Spleen (tissue), 11 donors: ENCODE results near the gene TBCC. TPM values are rescaled to one million over a fixed set of nuclear protein-coding genes. Genes with fewer than 3 reads are reported as not detected.
"Not testable (repeated sequence)": the region's sequence is repeated elsewhere in the genome, so short reads cannot be mapped to it uniquely, and the experiment has no call there.

Experiments
- DNase-seq: peaks from one replicate; pipeline ENCODE4 v3.0.0-alpha.2; 2020
- H3K27ac ChIP-seq, 8 donors: fragments of 200-600 bp; sonication (generic) in 7 of 8; 1 replicate in 4 of 8; 2 replicates in 4 of 8; pipeline versions ENCODE4 v1.5.0 to v1.8.0; 2016 to 2021; ENCODE audit warnings: inconsistent platforms in 4 of 8, mild to moderate bottlenecking in 4 of 8, moderate library complexity in 1 of 8
- H3K27me3 ChIP-seq, 7 donors: fragments of 200-600 bp; sonication (generic) in 6 of 7; replicated peaks in 1 of 7; 1 replicate in 4 of 7; 2 replicates in 3 of 7; pipeline versions ENCODE4 v1.5.0 to v1.8.0; 2016 to 2021; ENCODE audit warnings: inconsistent platforms in 3 of 7, mild to moderate bottlenecking in 1 of 7
- H3K36me3 ChIP-seq, 6 donors: fragments of 200-600 bp; sonication (generic) in 5 of 6; 1 replicate in 4 of 6; 2 replicates in 2 of 6; pipeline versions ENCODE4 v1.5.0 to v1.8.0; 2016 to 2021; ENCODE audit warnings: inconsistent platforms in 2 of 6
- H3K4me1 ChIP-seq, 6 donors: fragments of 200-600 bp; sonication (generic) in 5 of 6; 1 replicate in 3 of 6; 2 replicates in 3 of 6; pipeline versions ENCODE4 v1.5.0 to v1.8.0; 2016 to 2021; ENCODE audit warnings: inconsistent platforms in 3 of 6
- H3K4me3 ChIP-seq, 8 donors: fragments of 200-600 bp; sonication (generic) in 7 of 8; 1 replicate in 4 of 8; 2 replicates in 4 of 8; pipeline versions ENCODE4 v1.5.0 to v1.8.0; 2016 to 2021; ENCODE audit warnings: inconsistent platforms in 4 of 8, mild to moderate bottlenecking in 4 of 8, moderate library complexity in 2 of 8
- H3K9me3 ChIP-seq, 8 donors: fragments of 200-600 bp; sonication (generic) in 7 of 8; 1 replicate in 4 of 8; 2 replicates in 4 of 8; pipeline versions ENCODE4 v1.5.0 to v1.8.0; 2016 to 2021; ENCODE audit warnings: inconsistent platforms in 4 of 8
- POLR2A ChIP-seq, 3 donors: fragments of 450-650 bp; IDR thresholded peaks; one replicate each; pipeline ENCODE4 v1.5.1; 2017; ENCODE audit warnings: antibody characterized with exemption in 3 of 3, mild to moderate bottlenecking in 1 of 3
- POLR2AphosphoS5 ChIP-seq, 3 donors: sonication (generic); formaldehyde crosslinking; IDR thresholded peaks; one replicate each; pipeline ENCODE4 v1.5.1; 2017; ENCODE audit warnings: antibody characterized with exemption in 3 of 3
- WGBS, 5 donors: extraction: QIAGEN DNeasy Blood & Tissue Kit in 3 of 5; methylation state at CpG; one replicate each; pipeline versions ENCODE4 v1.1.5 to v1.1.7; 2013 to 2018; 5-methylcytosine and 5-hydroxymethylcytosine counted together
- intact Hi-C: fragments of 100-400 bp; cut with DNase I; formaldehyde crosslinking; loops from one replicate; pipeline ENCODE4 v1.15.0; 2023; ENCODE audit warnings: low total_unique reads
- polyA plus RNA-seq, 3 donors: library from polyadenylated mRNA; stranded (reverse); fragments of 200-250 nt; gene quantifications; one replicate each; pipeline ENCODE4 v1.2.1, GENCODE V29; 2013
- total RNA-seq, 7 donors: library from RNA; depleted of rRNA in 3 of 7; stranded (reverse); fragments of >200 nt in 3 of 7; fragmentation: NEBNext Ultra II Directional in 4 of 7; extraction: Animal tissue kit (Norgen Biotek cat#: 25700) in 4 of 7; gene quantifications; one replicate each; pipeline versions ENCODE4 v1.1.0 to v1.2.1, GENCODE V29; 2016 to 2021
- TF ChIP-seq, protein P1 (sequence below), 11 experiments: fragments of 200-600 bp in 7 of 11; fragments of 450-650 bp in 4 of 11; sonication (generic) in 4 of 11; IDR thresholded peaks in 8 of 11; conservative IDR thresholded peaks in 3 of 11; 1 replicate in 7 of 11; 2 replicates in 4 of 11; pipeline versions ENCODE4 v1.4.0 to v1.8.0; 2016 to 2021; ENCODE audit warnings: antibody characterized with exemption in 11 of 11, inconsistent platforms in 4 of 11, mild to moderate bottlenecking in 1 of 11
- donor health status: healthy with polysubstance abuse.
- donor health status: DM: no; HTN: no; CAD: no; lungs with moderate emphysema.
- donor health status: DM: no; HTN: no; CAD: no.
- donor health status: Bipolar disorder and iron deficiency.
- donor health status: healthy.
- donor health status: DM: no; HTN: no; CAD: no.
- donor health status: DM: yes; HTN: yes; CAD: no.

TBCC gene
- total and polyA plus RNA-seq, 10 donors, result 22.2 to 63.3 (median 44.4) TPM

DNA sequence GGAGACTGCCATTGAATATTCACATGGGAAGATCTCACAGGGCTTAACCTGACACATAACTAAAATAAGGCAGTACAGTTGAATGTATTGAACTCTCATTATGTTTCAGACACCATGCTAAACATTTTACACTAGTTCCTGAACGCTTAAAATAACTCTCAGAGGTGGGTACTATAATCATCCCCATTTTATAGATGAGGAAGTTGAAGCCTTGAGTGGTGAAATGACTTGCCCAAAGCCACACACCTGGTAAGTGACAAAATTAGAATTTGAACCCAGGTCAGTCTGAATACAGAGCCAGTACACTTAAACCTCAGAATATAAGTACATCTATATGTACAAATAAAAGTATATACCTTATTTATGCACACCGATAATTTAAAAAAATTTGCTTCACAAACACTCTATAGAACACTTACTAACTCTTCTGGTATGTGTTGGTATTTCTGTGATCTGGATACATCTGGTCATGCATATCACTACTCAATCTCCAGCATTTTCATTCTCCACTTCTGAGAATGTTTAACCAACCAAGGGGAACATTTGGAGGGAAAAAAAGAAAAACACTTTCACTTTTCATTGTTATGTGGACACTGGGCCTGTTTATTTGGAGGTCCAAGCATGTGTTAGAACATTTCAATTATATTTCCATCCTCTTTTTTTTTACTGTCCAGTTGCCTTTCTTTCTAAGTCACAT, 31.4 kb upstream of the TBCC start:
- peaks cover 37 to 94% (median 70%) of the 10 kb centered on the region in 6 donors for H3K4me1 ChIP-seq

DNA sequence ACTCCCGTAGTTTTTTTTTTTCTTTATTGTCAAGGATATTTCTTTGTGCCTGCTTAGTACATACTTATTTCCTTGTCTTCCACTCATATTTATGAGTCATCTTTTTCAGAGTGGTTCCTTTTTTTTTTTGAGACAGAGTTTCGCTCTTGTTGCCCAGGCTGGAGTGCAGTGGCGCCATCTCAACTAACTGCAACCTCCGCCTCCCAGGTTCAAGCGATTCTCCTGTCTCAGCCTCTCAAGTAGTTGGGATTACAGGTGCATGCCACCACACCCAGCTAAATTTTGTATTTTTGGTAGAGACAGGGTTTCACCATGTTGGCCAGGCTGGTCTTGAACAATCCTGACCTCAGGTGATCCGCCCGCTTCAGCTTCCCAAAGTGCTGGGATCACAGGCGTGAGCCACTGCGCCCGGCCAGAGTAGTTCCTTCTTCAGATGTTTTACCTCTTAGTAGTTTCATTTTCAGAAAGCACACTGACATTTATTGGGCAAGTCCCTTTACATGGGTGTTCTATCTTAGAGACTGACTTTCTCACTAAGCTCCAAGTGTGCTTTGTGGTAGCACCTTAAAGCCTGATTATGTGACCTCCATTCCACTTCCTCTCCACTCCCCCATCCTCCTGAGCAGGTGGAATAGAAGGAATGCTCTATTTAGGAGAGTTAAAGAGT, 29.1 kb upstream of the TBCC start:
- H3K4me1 ChIP-seq, result peaks cover 47 to 100% (median 82%) of the 10 kb centered on the region in 6 donors
- H3K9me3 ChIP-seq, H3K36me3 ChIP-seq, intact Hi-C loops, H3K27me3 ChIP-seq: not testable (repeated sequence)
- TF ChIP-seq POLR2AphosphoS5 (IDR thresholded peaks at IDR 0.05) (peak in 2 of 3 donors; percentile 70 to 76), POLR2A (IDR thresholded peaks at IDR 0.05) (peak in 1 of 3 donors; percentile 52)
- 19 to 49% (median 39%) methylated on average over 10 of the region's 10 CpGs for WGBS, 5 donors
- peak overlapping the region; percentile 81 to 96 (median 88) for H3K27ac ChIP-seq
- peak; percentile 85 for DNase-seq
- H3K4me3 ChIP-seq, result peak overlapping the region in 5 of 8 donors; percentile 6 to 60 (median 13)

More for the DNA sequence above, 31.4 kb upstream of the TBCC start:
- intact Hi-C loops, result no loop called here
- DNase-seq, result no peak
- Histone ChIP-seq H3K27ac (peak overlapping the region in 7 of 8 donors; percentile 19 to 96 (median 88)), H3K27me3 (no peaks in the 10 kb centered on the region), H3K4me3 (no peak overlapping the region), H3K9me3 (no peaks in the 10 kb centered on the region), H3K36me3 (no peaks in the 10 kb centered on the region)
- TF ChIP-seq POLR2A (IDR thresholded peaks at IDR 0.05) (no peak), POLR2AphosphoS5 (IDR thresholded peaks at IDR 0.05) (no peak)
- TF ChIP-seq, protein P1, sequence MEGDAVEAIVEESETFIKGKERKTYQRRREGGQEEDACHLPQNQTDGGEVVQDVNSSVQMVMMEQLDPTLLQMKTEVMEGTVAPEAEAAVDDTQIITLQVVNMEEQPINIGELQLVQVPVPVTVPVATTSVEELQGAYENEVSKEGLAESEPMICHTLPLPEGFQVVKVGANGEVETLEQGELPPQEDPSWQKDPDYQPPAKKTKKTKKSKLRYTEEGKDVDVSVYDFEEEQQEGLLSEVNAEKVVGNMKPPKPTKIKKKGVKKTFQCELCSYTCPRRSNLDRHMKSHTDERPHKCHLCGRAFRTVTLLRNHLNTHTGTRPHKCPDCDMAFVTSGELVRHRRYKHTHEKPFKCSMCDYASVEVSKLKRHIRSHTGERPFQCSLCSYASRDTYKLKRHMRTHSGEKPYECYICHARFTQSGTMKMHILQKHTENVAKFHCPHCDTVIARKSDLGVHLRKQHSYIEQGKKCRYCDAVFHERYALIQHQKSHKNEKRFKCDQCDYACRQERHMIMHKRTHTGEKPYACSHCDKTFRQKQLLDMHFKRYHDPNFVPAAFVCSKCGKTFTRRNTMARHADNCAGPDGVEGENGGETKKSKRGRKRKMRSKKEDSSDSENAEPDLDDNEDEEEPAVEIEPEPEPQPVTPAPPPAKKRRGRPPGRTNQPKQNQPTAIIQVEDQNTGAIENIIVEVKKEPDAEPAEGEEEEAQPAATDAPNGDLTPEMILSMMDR (IDR thresholded peaks at IDR 0.05 in 8 of 11, conservative IDR thresholded peaks at IDR 0.05 in 3 of 11), result no peak
- 58 to 75% (median 72%) methylated on average over 2 of the region's 2 CpGs for WGBS, 5 donors

DNA sequence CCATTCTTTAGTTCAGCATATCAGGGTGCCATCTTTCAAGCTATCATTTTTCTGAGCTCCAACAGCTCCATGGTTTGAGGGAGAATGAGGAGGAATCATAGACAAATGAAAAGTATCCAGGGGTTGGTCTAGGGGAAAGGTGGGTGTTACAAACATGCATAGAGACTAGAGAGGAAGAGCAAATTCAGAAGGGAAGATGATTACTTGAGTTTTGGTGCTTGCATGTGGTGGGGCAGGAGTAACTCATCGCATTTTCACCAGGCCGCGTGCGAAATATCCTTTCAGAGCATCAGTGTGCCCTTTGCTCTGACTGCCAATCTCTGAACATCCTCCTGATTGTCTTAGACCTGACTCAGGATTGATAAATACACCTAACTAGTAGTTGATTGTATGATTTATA, 28.3 kb upstream of the TBCC start:
- DNase-seq, result no peak
- no peaks in the 10 kb centered on the region for H3K9me3 ChIP-seq
- 73 to 93% (median 82%) methylated on average over 4 of the region's 4 CpGs for WGBS, 5 donors
- intact Hi-C loops, result no loop called here
- TF ChIP-seq POLR2A (IDR thresholded peaks at IDR 0.05), result no peak
- TF ChIP-seq POLR2AphosphoS5 (IDR thresholded peaks at IDR 0.05), result no peak
- peak overlapping the region in 1 of 8 donors; percentile 60 for H3K4me3 ChIP-seq
- peak overlapping the region; percentile 81 to 96 (median 88) for H3K27ac ChIP-seq
- no peaks in the 10 kb centered on the region for H3K27me3 ChIP-seq
- peaks cover 47 to 97% (median 85%) of the 10 kb centered on the region in 6 donors for H3K4me1 ChIP-seq
- no peaks in the 10 kb centered on the region for H3K36me3 ChIP-seq

DNA sequence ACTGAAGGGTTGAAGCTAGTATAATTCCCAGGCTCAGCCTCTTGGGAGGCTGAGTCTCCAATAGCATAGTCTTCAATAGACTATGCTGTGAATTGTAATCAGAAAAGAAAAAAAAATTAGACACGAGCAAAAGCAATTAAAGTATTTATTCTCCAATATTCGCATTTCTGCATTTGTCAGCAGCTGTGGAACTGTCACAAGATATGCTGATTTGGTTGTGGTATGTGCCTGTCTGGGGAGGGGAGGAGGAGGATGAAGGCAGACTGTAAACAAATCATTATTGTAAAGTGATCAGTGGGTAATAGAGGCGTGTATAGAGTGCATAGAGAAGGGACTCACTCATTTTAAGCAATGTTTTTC, 25.8 kb upstream of the TBCC start:
- Histone ChIP-seq H3K4me1 (peaks cover 37 to 82% (median 66%) of the 10 kb centered on the region in 6 donors), H3K27ac (peak overlapping the region; percentile 58 to 96 (median 86)), H3K36me3 (no peaks in the 10 kb centered on the region), H3K4me3 (peak overlapping the region in 3 of 8 donors; percentile 21 to 52 (median 28)), H3K27me3 (no peaks in the 10 kb centered on the region), H3K9me3 (no peaks in the 10 kb centered on the region)
- no peak for DNase-seq
- TF ChIP-seq POLR2A (IDR thresholded peaks at IDR 0.05) (no peak), POLR2AphosphoS5 (IDR thresholded peaks at IDR 0.05) (no peak)
- TF ChIP-seq, protein P1 (IDR thresholded peaks at IDR 0.05 in 8 of 11, conservative IDR thresholded peaks at IDR 0.05 in 3 of 11), result no peak
- intact Hi-C loops, result no loop called here
- 38 to 51% (median 42%) methylated on average over 3 of the region's 3 CpGs for WGBS, 5 donors

DNA sequence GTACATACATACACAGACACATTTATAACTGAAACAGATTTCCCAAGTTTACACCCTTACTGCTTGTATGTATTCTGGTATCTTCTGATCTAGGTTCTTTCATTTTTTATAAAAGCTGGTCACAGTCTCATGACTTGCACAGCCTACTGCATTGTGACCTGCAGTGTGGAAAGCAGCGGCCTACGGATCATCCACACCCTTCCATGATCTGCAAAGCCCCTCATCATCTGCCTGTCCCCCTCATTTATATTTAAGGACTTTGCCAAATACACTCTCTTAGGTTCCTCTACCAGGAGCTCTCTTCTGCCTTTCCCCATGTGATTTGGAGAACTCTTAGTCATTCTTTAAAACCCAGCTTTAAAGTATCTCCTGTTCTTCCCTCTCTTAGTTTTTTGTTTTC, 23.9 kb upstream of the TBCC start:
- Histone ChIP-seq H3K27me3 (no peaks in the 10 kb centered on the region), H3K4me1 (peaks cover 24 to 67% (median 47%) of the 10 kb centered on the region in 6 donors), H3K36me3 (peaks cover 0 to 16% (median 0%) of the 10 kb centered on the region in 6 donors), H3K4me3 (no peak overlapping the region), H3K27ac (peak overlapping the region in 7 of 8 donors; percentile 64 to 96 (median 88)), H3K9me3 (no peaks in the 10 kb centered on the region)
- no peak for DNase-seq
- TF ChIP-seq, protein P1 (IDR thresholded peaks at IDR 0.05 in 8 of 11, conservative IDR thresholded peaks at IDR 0.05 in 3 of 11), result no peak
- TF ChIP-seq POLR2AphosphoS5 (IDR thresholded peaks at IDR 0.05), result no peak
- no peak for TF ChIP-seq POLR2A (IDR thresholded peaks at IDR 0.05)
- intact Hi-C loops, result no loop called here
- 89 to 100% (median 95%) methylated on average over 2 of the region's 2 CpGs for WGBS, 5 donors
